HEK293 (cell line): ENCODE data around the gene SMIM20.

ENCODE experiments used
- CTCF ChIA-PET: fragments of 350-600 bp; formaldehyde crosslinking; extraction: SDS; loops from one replicate; lab custom pipeline; 2021; ENCODE audit warnings: antibody characterized with exemption; lab: Yijun Ruan, JAX
- POLR2A ChIA-PET: fragments of 300-600 bp; formaldehyde crosslinking; extraction: SDS; loops from one replicate; lab custom pipeline; 2020; ENCODE audit warnings: antibody characterized with exemption, inconsistent platforms; lab: Yijun Ruan, JAX
- H3K27ac ChIP-seq: fragments of 200-500 bp; sonication (Bioruptor generic); 2 replicates; pipeline ENCODE4 v1.5.1; 2014; ENCODE audit warnings: low read depth, low read length, control low read depth, inconsistent platforms; ENCODE audit errors: extremely low read depth
- H3K36me3 ChIP-seq, 2 experiments: fragments of 200-500 bp in 1 of 2; sonication (Bioruptor generic) in 1 of 2; 1 replicate in 1 of 2; 2 replicates in 1 of 2; pipeline ENCODE4 v1.5.1; 2014 to 2017; ENCODE audit warnings: inconsistent platforms in 2 of 2, low read length in 2 of 2; ENCODE audit not compliant: control insufficient read depth in 2 of 2, insufficient read depth in 1 of 2
- H3K4me1 ChIP-seq: fragments of 200-500 bp; sonication (Bioruptor generic); 2 replicates; pipeline ENCODE4 v1.5.1; 2014; ENCODE audit warnings: mild to moderate bottlenecking, low read length, inconsistent platforms; ENCODE audit not compliant: control insufficient read depth, insufficient read depth
- H3K4me3 ChIP-seq: 2 replicates; pipeline ENCODE4 v1.5.1; 2011; ENCODE audit warnings: low read depth, mild to moderate bottlenecking, control low read depth, low read length, moderate library complexity
- H3K9me3 ChIP-seq: fragments of 200-500 bp; sonication (Bioruptor generic); 2 replicates; pipeline ENCODE4 v1.5.1; 2014; ENCODE audit warnings: low read depth, low read length, inconsistent platforms; ENCODE audit not compliant: control insufficient read depth, insufficient read depth
- CTCF ChIP-seq: fragments of 450-650 bp; formaldehyde crosslinking; IDR thresholded peaks from 2 replicates; pipeline ENCODE4 v1.5.1; 2016; ENCODE audit warnings: missing biosample characterization, missing genetic modification characterization
- FEZF1 ChIP-seq: fragments of 450-650 bp; formaldehyde crosslinking; IDR thresholded peaks from 2 replicates; pipeline ENCODE4 v1.5.1; 2016; ENCODE audit warnings: missing biosample characterization, missing genetic modification characterization
- GLIS2 ChIP-seq: fragments of 450-650 bp; formaldehyde crosslinking; IDR thresholded peaks from 2 replicates; pipeline ENCODE4 v1.5.1; 2016; ENCODE audit warnings: missing biosample characterization, missing genetic modification characterization
- OSR2 ChIP-seq: fragments of 450-650 bp; formaldehyde crosslinking; IDR thresholded peaks from 2 replicates; pipeline ENCODE4 v1.5.1; 2016; ENCODE audit warnings: missing biosample characterization, missing genetic modification characterization
- OVOL3 ChIP-seq: fragments of 450-650 bp; formaldehyde crosslinking; IDR thresholded peaks from 2 replicates; pipeline ENCODE4 v1.5.1; 2016; ENCODE audit warnings: missing biosample characterization, missing genetic modification characterization
- TCF7L2 ChIP-seq: IDR thresholded peaks from 2 replicates; pipeline ENCODE4 v1.6.1; 2011; ENCODE audit warnings: low read depth, mild to moderate bottlenecking, inconsistent platforms, low read length, moderate library complexity, borderline replicate concordance
- TRIM28 ChIP-seq: IDR thresholded peaks from 2 replicates; pipeline ENCODE4 v1.6.1; 2011; ENCODE audit warnings: low read length, control low read depth, borderline replicate concordance
- TSHZ1 ChIP-seq: fragments of 450-650 bp; formaldehyde crosslinking; IDR thresholded peaks from 2 replicates; pipeline ENCODE4 v1.5.1; 2016; ENCODE audit warnings: missing biosample characterization, missing genetic modification characterization, borderline replicate concordance
- ZBTB10 ChIP-seq: fragments of 450-650 bp; formaldehyde crosslinking; IDR thresholded peaks from 2 replicates; pipeline ENCODE4 v1.5.1; 2016; ENCODE audit warnings: missing biosample characterization, missing genetic modification characterization
- ZBTB17 ChIP-seq: fragments of 450-650 bp; formaldehyde crosslinking; IDR thresholded peaks from 2 replicates; pipeline ENCODE4 v1.5.1; 2016; ENCODE audit warnings: missing biosample characterization, missing genetic modification characterization
- ZBTB48 ChIP-seq: fragments of 450-650 bp; formaldehyde crosslinking; IDR thresholded peaks from 2 replicates; pipeline ENCODE4 v1.5.1; 2016; ENCODE audit warnings: missing biosample characterization, missing genetic modification characterization
- ZFP69B ChIP-seq: fragments of 450-650 bp; formaldehyde crosslinking; IDR thresholded peaks from 2 replicates; pipeline ENCODE4 v1.5.1; 2016; ENCODE audit warnings: missing biosample characterization, missing genetic modification characterization
- ZNF184 ChIP-seq: fragments of 450-650 bp; IDR thresholded peaks from 2 replicates; pipeline ENCODE4 v1.5.1; 2018; ENCODE audit warnings: missing biosample characterization, mild to moderate bottlenecking, missing genetic modification characterization
- ZNF24 ChIP-seq: fragments of 450-650 bp; formaldehyde crosslinking; IDR thresholded peaks from 2 replicates; pipeline ENCODE4 v1.5.1; 2016; ENCODE audit warnings: missing biosample characterization, missing genetic modification characterization
- ZNF26 ChIP-seq: fragments of 450-650 bp; formaldehyde crosslinking; IDR thresholded peaks from 2 replicates; pipeline ENCODE4 v1.5.1; 2016; ENCODE audit warnings: missing biosample characterization, missing genetic modification characterization
- ZNF335 ChIP-seq: fragments of 450-650 bp; formaldehyde crosslinking; conservative IDR thresholded peaks from 2 replicates; pipeline ENCODE4 v1.5.1; 2016; ENCODE audit warnings: missing biosample characterization, missing genetic modification characterization
- ZNF423 ChIP-seq: fragments of 450-650 bp; formaldehyde crosslinking; IDR thresholded peaks from 2 replicates; pipeline ENCODE4 v1.5.1; 2016; ENCODE audit warnings: missing biosample characterization, missing genetic modification characterization
- ZNF513 ChIP-seq: fragments of 450-650 bp; IDR thresholded peaks from 2 replicates; pipeline ENCODE4 v1.5.1; 2018; ENCODE audit warnings: missing biosample characterization, missing genetic modification characterization
- ZNF514 ChIP-seq: fragments of 450-650 bp; formaldehyde crosslinking; IDR thresholded peaks from 2 replicates; pipeline ENCODE4 v1.5.1; 2016; ENCODE audit warnings: missing biosample characterization, missing genetic modification characterization
- ZNF610 ChIP-seq: fragments of 450-650 bp; formaldehyde crosslinking; IDR thresholded peaks from 2 replicates; pipeline ENCODE4 v1.5.1; 2016; ENCODE audit warnings: missing biosample characterization, missing genetic modification characterization, borderline replicate concordance
- ZNF785 ChIP-seq: fragments of 450-650 bp; formaldehyde crosslinking; IDR thresholded peaks from 2 replicates; pipeline ENCODE4 v1.5.1; 2016; ENCODE audit warnings: missing biosample characterization, missing genetic modification characterization
- ZNF830 ChIP-seq: fragments of 450-650 bp; IDR thresholded peaks from 2 replicates; pipeline ENCODE4 v1.5.0; 2018; ENCODE audit warnings: missing biosample characterization, missing genetic modification characterization, low read depth, mild to moderate bottlenecking, moderate library complexity

Gene SMIM20

GRCh38 chr4:25949994-25950393, 36.0 kb downstream of the SMIM20 start:
- ChIA-PET POLR2A (no interaction called here), CTCF (no interaction called here)
- TF ChIP-seq OSR2 (tag by site-specific recombination) (no peak), ZNF26 (no peak), ZBTB48 (tag by site-specific recombination) (no peak), ZNF514 (tag by site-specific recombination) (no peak), ZNF335 (tag by site-specific recombination) (no peak), ZBTB10 (tag by site-specific recombination) (no peak), GLIS2 (tag by site-specific recombination) (no peak), FEZF1 (tag by site-specific recombination) (no peak), ZNF24 (tag by site-specific recombination) (no peak), OVOL3 (tag by site-specific recombination) (no peak), ZNF830 (tag by site-specific recombination) (no peak)
- no peaks in the 10 kb centered on the region for H3K36me3 ChIP-seq
- no peaks in the 10 kb centered on the region for H3K9me3 ChIP-seq
- H3K4me1 ChIP-seq: no peaks in the 10 kb centered on the region
- H3K4me3 ChIP-seq: no peak overlapping the region
- no peak overlapping the region for H3K27ac ChIP-seq

- no peaks in the 10 kb centered on the region for H3K36me3 ChIP-seq
- POLR2A ChIA-PET: no interaction called here
- no peaks in the 10 kb centered on the region for H3K9me3 ChIP-seq
- no peak for TF ChIP-seq ZNF610
- TF ChIP-seq TRIM28: no peak
- TF ChIP-seq ZNF785 (tag by site-specific recombination): no peak
- no peak for TF ChIP-seq ZNF513 (tag by site-specific recombination)
- no peak for TF ChIP-seq ZBTB17 (tag by site-specific recombination)
- no peak for TF ChIP-seq ZNF423 (tag by site-specific recombination)
- TF ChIP-seq ZNF514 (tag by site-specific recombination): no peak
- TF ChIP-seq ZNF184 (tag by site-specific recombination): no peak
- no peak for TF ChIP-seq CTCF (tag by site-specific recombination)
- TF ChIP-seq ZBTB48 (tag by site-specific recombination): no peak
- no peak for TF ChIP-seq ZFP69B (tag by site-specific recombination)
- no peak for TF ChIP-seq TSHZ1 (tag by site-specific recombination)
- no peak for TF ChIP-seq TCF7L2
- TF ChIP-seq, all 188 proteins: peak for 0
- Histone ChIP-seq H3K4me1 (no peaks in the 10 kb centered on the region), H3K4me3 (no peak overlapping the region), H3K27ac (no peak overlapping the region)
- CTCF ChIA-PET: no interaction called here
Measured at GRCh38 chr4:25950461-25951389, 36.7 kb downstream of the SMIM20 start.
